PC-9 (cell line): ENCODE results near the gene RNASE8. TPM values are rescaled to one million over a fixed set of nuclear protein-coding genes. Genes with fewer than 3 reads are reported as not detected.

Experiments used
- BruUV-seq: library from RNA; stranded (reverse); fragments of 400-500 nt; replicated peaks from 2 replicates; lab custom pipeline; 2021; lab: Mats Ljungman, UMichigan
- CTCF ChIA-PET: fragments of 300-600 bp; sonication (Branson Sonifier 250); formaldehyde crosslinking; loops from one replicate; lab custom pipeline; 2022; ENCODE audit warnings: antibody characterized with exemption; lab: Charles Lee
- POLR2A ChIA-PET: fragments of 300-600 bp; sonication (Branson Sonifier 250); formaldehyde crosslinking; loops from one replicate; lab custom pipeline; 2022; ENCODE audit warnings: antibody characterized with exemption; ENCODE audit not compliant: unreplicated experiment; lab: Charles Lee
- DNase-seq, 2 experiments: peaks; one replicate each; pipeline versions ENCODE4 v3.0.0 to v3.0.0-alpha.2; 2015 to 2022; ENCODE audit warnings: mixed read lengths in 1 of 2
- H2AFZ ChIP-seq: fragments of 200-600 bp; sonication (generic); 2 replicates; pipeline ENCODE4 v1.8.1; 2017; ENCODE audit warnings: antibody characterized with exemption
- H3F3A ChIP-seq: fragments of 200-600 bp; sonication (generic); 2 replicates; pipeline ENCODE4 v1.8.1; 2017; ENCODE audit warnings: antibody characterized with exemption, mild to moderate bottlenecking, low read depth; ENCODE audit not compliant: insufficient read depth
- H3K27ac ChIP-seq: fragments of 200-600 bp; sonication (generic); 2 replicates; pipeline ENCODE4 v1.6.1; 2016; ENCODE audit warnings: mixed run types
- H3K27me3 ChIP-seq: fragments of 200-600 bp; sonication (generic); 2 replicates; pipeline ENCODE4 v1.6.1; 2016; ENCODE audit warnings: low read depth, mixed run types; ENCODE audit not compliant: insufficient read depth
- H3K36me3 ChIP-seq: fragments of 200-600 bp; sonication (generic); 2 replicates; pipeline ENCODE4 v1.6.1; 2016; ENCODE audit warnings: low read depth, mixed run types
- H3K4me1 ChIP-seq: fragments of 200-600 bp; sonication (generic); replicated peaks from 2 replicates; pipeline ENCODE4 v1.6.1; 2016; ENCODE audit warnings: mixed run types; ENCODE audit not compliant: insufficient read depth
- H3K4me2 ChIP-seq: fragments of 200-600 bp; sonication (generic); 2 replicates; pipeline ENCODE4 v1.6.1; 2017; ENCODE audit warnings: mixed run types
- H3K4me3 ChIP-seq: fragments of 200-600 bp; sonication (generic); 2 replicates; pipeline ENCODE4 v1.6.1; 2016; ENCODE audit warnings: mixed run types
- H3K79me2 ChIP-seq: fragments of 200-600 bp; sonication (generic); 2 replicates; pipeline ENCODE4 v1.6.1; 2017; ENCODE audit warnings: low read depth, mixed run types
- H3K9me2 ChIP-seq: fragments of 200-600 bp; sonication (generic); 2 replicates; pipeline ENCODE4 v1.8.1; 2017; ENCODE audit warnings: mild to moderate bottlenecking; ENCODE audit not compliant: insufficient read depth
- H3K9me3 ChIP-seq: fragments of 200-600 bp; sonication (generic); 2 replicates; pipeline ENCODE4 v1.8.1; 2016; ENCODE audit warnings: low read depth; ENCODE audit not compliant: insufficient read depth
- H4K20me1 ChIP-seq: fragments of 200-600 bp; sonication (generic); 2 replicates; pipeline ENCODE4 v1.8.1; 2017; ENCODE audit not compliant: insufficient read depth
- CTCF ChIP-seq: fragments of 200-600 bp; sonication (generic); conservative IDR thresholded peaks from 2 replicates; pipeline ENCODE4 v1.6.1; 2017; ENCODE audit warnings: mixed run types, antibody characterized with exemption, mild to moderate bottlenecking, moderate library complexity
- EZH2 ChIP-seq: fragments of 200-600 bp; sonication (generic); IDR thresholded peaks from 2 replicates; pipeline ENCODE4 v1.8.0; 2017; ENCODE audit warnings: antibody characterized with exemption, low read depth
- intact Hi-C: fragments of 100-400 bp; cut with micrococcal nuclease; formaldehyde crosslinking; loops from one replicate; pipeline ENCODE4 v1.10.0; 2022; ENCODE audit not compliant: unreplicated experiment
- total RNA-seq: library from RNA; stranded (reverse); gene quantifications from 2 replicates; pipeline ENCODE4 v1.2.3, GENCODE V29; 2021

The RNASE8 gene
- total RNA-seq, 1 experiment from 2014 or later, result not detected

GRCh38 chr14:21089877-21090193 lies 32.2 kb downstream of the RNASE8 start:
- Histone ChIP-seq H3K4me2 (no peak overlapping the region), H3F3A (no peaks in the 10 kb centered on the region), H3K9me3 (no peaks in the 10 kb centered on the region), H3K79me2 (no peaks in the 10 kb centered on the region), H3K4me3 (no peak overlapping the region), H3K9me2 (no peaks in the 10 kb centered on the region), H3K4me1 (no peaks in the 10 kb centered on the region), H3K27ac (no peak overlapping the region), H2AFZ (no peak overlapping the region), H3K27me3 (no peaks in the 10 kb centered on the region), H3K36me3 (no peaks in the 10 kb centered on the region), H4K20me1 (no peaks in the 10 kb centered on the region)
- TF ChIP-seq CTCF (no peak), EZH2 (no peak)
- ChIA-PET CTCF (no interaction called here), POLR2A (no interaction called here)
- no TSS peak for BruUV-seq
- intact Hi-C loops, result no loop called here
- no peak for DNase-seq

GRCh38 chr14:21090194-21090939 lies 32.7 kb downstream of the RNASE8 start:
- no peak for DNase-seq
- intact Hi-C loops, result no loop called here
- Histone ChIP-seq H3F3A (no peaks in the 10 kb centered on the region), H3K79me2 (no peaks in the 10 kb centered on the region), H4K20me1 (no peaks in the 10 kb centered on the region), H3K9me2 (no peaks in the 10 kb centered on the region), H3K4me3 (no peak overlapping the region), H3K27me3 (no peaks in the 10 kb centered on the region), H2AFZ (no peak overlapping the region), H3K27ac (no peak overlapping the region), H3K9me3 (no peaks in the 10 kb centered on the region), H3K4me1 (no peaks in the 10 kb centered on the region), H3K4me2 (no peak overlapping the region), H3K36me3 (no peaks in the 10 kb centered on the region)
- TF ChIP-seq CTCF (peak; percentile 58), EZH2 (no peak)
- ChIA-PET CTCF (interaction anchor here (0.6 kb wide), 1 partner anchor 12 kb away, joined by 4 read pairs; no protein-coding TSS in a partner anchor), POLR2A (no interaction called here)
- BruUV-seq, result no TSS peak

- Histone ChIP-seq H3K27me3 (no peaks in the 10 kb centered on the region), H3K36me3 (no peaks in the 10 kb centered on the region), H4K20me1 (no peaks in the 10 kb centered on the region), H2AFZ (no peak overlapping the region), H3K4me3 (no peak overlapping the region), H3K9me2 (no peaks in the 10 kb centered on the region), H3K79me2 (no peaks in the 10 kb centered on the region), H3K27ac (no peak overlapping the region), H3K4me1 (no peaks in the 10 kb centered on the region), H3F3A (no peaks in the 10 kb centered on the region), H3K4me2 (no peak overlapping the region), H3K9me3 (no peaks in the 10 kb centered on the region)
- DNase-seq, result no peak
- TF ChIP-seq EZH2 (no peak), CTCF (no peak)
- intact Hi-C loops, result no loop called here
- no TSS peak for BruUV-seq
- ChIA-PET CTCF (interaction anchor here (0.6 kb wide), 1 partner anchor 13 kb away, joined by 4 read pairs; no protein-coding TSS in a partner anchor), POLR2A (no interaction called here)
Observed at GRCh38 chr14:21090940-21091663, 33.5 kb downstream of the RNASE8 start.
